Measurements from ENCODE around the gene EDN1.

DNA sequence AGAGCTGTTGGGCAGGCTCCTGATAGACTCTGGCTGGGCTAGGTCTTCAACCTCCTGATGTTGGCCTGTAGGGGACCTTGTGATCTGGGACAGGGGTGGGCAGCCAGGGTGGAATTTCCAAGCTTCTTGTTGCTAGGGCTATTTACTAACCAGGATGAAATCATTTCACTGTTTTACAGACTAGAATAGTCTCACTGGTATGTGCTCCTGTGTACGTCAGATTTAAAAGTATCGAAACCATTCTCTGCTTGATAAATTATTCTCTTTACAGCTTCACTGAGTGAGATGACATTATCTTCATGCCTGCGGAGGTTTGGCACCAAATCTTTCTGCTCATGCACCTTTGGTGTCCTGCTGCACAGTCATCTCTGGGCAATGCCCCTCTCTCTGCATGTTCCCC is 10.9 kb downstream of the EDN1 start:
- no peak for TF ChIP-seq CTCF (conservative IDR thresholded peaks at IDR 0.05; ENCODE audit: low read depth, low read length)
- no peak for TF ChIP-seq CEBPB (IDR thresholded peaks at IDR 0.05; ENCODE audit: low read depth, low read length)
- TF ChIP-seq MAZ (IDR thresholded peaks at IDR 0.05; ENCODE audit: borderline replicate concordance, low read depth, low read length) = no peak
- no peak for TF ChIP-seq MXI1 (IDR thresholded peaks at IDR 0.05; ENCODE audit: borderline replicate concordance, low read depth, low read length)
- no peak for TF ChIP-seq RCOR1 (IDR thresholded peaks at IDR 0.05; ENCODE audit: insufficient replicate concordance, low read length)
- TF ChIP-seq POLR2A (IDR thresholded peaks at IDR 0.05; ENCODE audit: low read depth, low read length) = no peak
- TF ChIP-seq CHD1 (IDR thresholded peaks at IDR 0.05; ENCODE audit: low read depth, low read length) = no peak
- TF ChIP-seq ELK1 (IDR thresholded peaks at IDR 0.05; ENCODE audit: borderline replicate concordance, low read depth, low read length) = no peak
- no peak for TF ChIP-seq USF2 (IDR thresholded peaks at IDR 0.05; ENCODE audit: low read depth, low read length)
- no peak for TF ChIP-seq RAD21 (IDR thresholded peaks at IDR 0.05; ENCODE audit: low read length)
- no peak for TF ChIP-seq FOS (IDR thresholded peaks at IDR 0.05; ENCODE audit: low read depth, low read length)
- TF ChIP-seq BHLHE40 (IDR thresholded peaks at IDR 0.05; ENCODE audit: low read depth, low read length) = no peak

Measured in IMR-90 (cell line).